Tibial nerve (tissue), 4 donors: ENCODE results near the gene CDH13.
A peak's percentile ranks its signal among the peaks of the same experiment; 100 is the strongest.

Experiments
- CTCF ChIP-seq, 5 experiments: fragments of 200-600 bp in 3 of 5; fragments of 450-650 bp in 2 of 5; sonication (generic) in 3 of 5; IDR thresholded peaks; one replicate each; pipeline ENCODE4 v1.5.1; 2016 to 2019; ENCODE audit warnings: antibody characterized with exemption in 5 of 5, mild to moderate bottlenecking in 3 of 5, moderate library complexity in 2 of 5
- EP300 ChIP-seq, 2 donors: sonication (generic); formaldehyde crosslinking; IDR thresholded peaks; one replicate each; pipeline ENCODE4 v1.6.1; 2017; ENCODE audit warnings: antibody characterized with exemption in 2 of 2, mild to moderate bottlenecking in 1 of 2
- POLR2A ChIP-seq, 2 donors: fragments of 450-650 bp; IDR thresholded peaks; one replicate each; pipeline ENCODE4 v1.6.1; 2017; ENCODE audit warnings: antibody characterized with exemption in 2 of 2, mild to moderate bottlenecking in 2 of 2, moderate library complexity in 2 of 2

- TF ChIP-seq CTCF (IDR thresholded peaks at IDR 0.05) (no peak), POLR2A (IDR thresholded peaks at IDR 0.05) (no peak), EP300 (IDR thresholded peaks at IDR 0.05) (peak in 1 of 2 donors; percentile 45)
These were observed 1062.6 kb downstream of the CDH13 start for GRCh38 chr16:83689385-83689831.
